ENCODE results near the gene NOTUM. TPM values are rescaled to one million over a fixed set of nuclear protein-coding genes. Genes with fewer than 3 reads are reported as not detected.

Gene NOTUM
- total and polyA plus RNA-seq, 9 of the 15 experiments (the other 6 are each of a cell fraction or from before 2014, with no cell fraction given) = 0.03 to 14.0 (median 4.1) TPM

DNA sequence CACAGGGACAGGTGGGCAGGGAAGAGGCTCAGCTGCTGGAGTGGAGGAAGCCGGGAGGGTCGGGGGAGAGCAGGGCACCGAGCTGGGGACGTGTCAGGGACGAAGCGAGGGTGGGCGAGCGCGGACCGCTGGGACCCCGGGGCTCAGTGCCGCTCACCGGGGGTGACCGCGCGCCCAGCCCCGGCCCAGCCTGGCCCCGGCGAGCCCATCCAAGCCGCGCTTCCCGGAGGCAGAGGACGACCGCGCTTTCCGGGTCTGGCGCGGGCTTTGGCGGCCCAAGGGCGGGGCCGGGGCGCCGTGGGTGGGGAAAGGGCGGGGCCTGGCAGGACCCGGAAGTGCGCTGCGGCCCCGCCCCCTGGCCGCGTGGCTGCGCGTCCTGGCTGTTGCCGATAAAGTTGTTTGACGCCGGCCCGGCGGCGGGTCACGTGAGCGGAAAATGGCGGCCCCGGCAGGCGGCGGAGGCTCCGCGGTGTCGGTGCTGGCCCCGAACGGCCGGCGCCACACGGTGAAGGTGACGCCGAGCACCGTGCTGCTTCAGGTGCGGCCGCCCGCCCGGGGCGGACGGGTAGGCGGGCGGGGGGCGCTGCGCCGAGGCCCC lies 16.3 kb upstream of the NOTUM start, which contains the start of gene ASPSCR1:
TSS of gene ASPSCR1 (plus strand) at position 419 of the 598 bp plus-strand sequence. CDS start at position 437, 18 bp downstream.
- in situ Hi-C loops (cut with MboI) = no loop called here
- POLR2A ChIA-PET = interaction anchor here (0.6 to 1.0 kb wide), 5 partner anchors 18 to 833 kb away, joined by 3 to 5 read pairs (median 4); partner anchors contain the start of genes CENPX and LRRC45
- 2% methylated on average over 40 of the region's 76 CpGs for WGBS (ENCODE audit: insufficient coverage, low coverage, missing lambda C conversion rate)
- Histone ChIP-seq H3K4me3 (peak within 1 kb of the TSS; percentile 88), H3K79me2 (ENCODE audit: control insufficient read depth, insufficient read depth, low read length) (peaks cover 16% of the 10 kb centered on the region; the same call in 2 of the 3 replicates), H3K4me1 (replicated peaks in 1 of 2; ENCODE audit: control insufficient read depth in 2 of 2, insufficient read depth in 2 of 2, low read length in 2 of 2) (peaks cover 23 to 27% of the 10 kb centered on the region in 2 experiments), H3K27me3 (ENCODE audit: control insufficient read depth in 2 of 2, insufficient read depth in 2 of 2, low read length in 2 of 2) (no peaks in the 10 kb centered on the region), H3K9ac (ENCODE audit: insufficient read depth in 1 of 2, low read depth in 2 of 2, low read length in 2 of 2) (peak within 1 kb of the TSS; percentile 95 to 100), H3K9me3 (replicated peaks; ENCODE audit: control insufficient read depth, insufficient read depth, low read depth, low read length) (no peaks in the 10 kb centered on the region), H3K9me1 (ENCODE audit: control insufficient read depth, insufficient read depth, low read length) (no peaks in the 10 kb centered on the region), H2AFZ (ENCODE audit: low read depth, low read length) (peak within 1 kb of the TSS; percentile 91), H3K27ac (ENCODE audit: extremely low read depth, low read depth, low read length) (peak within 1 kb of the TSS; percentile 98), H3K4me2 (ENCODE audit: insufficient read depth, low read length) (peak within 1 kb of the TSS; percentile 98), H4K20me1 (replicated peaks; ENCODE audit: control insufficient read depth, insufficient read depth, low read length) (no peaks in the 10 kb centered on the region), H3K36me3 (ENCODE audit: control insufficient read depth, insufficient read depth, low read length) (peaks cover 18% of the 10 kb centered on the region; the same call in 1 of the 3 replicates)
- intact Hi-C loops (cut with micrococcal nuclease) = loop anchor here (5.0 kb wide), 1 partner anchor 45 kb away; the partner anchor contains the start of genes CENPX and LRRC45
- peak; percentile 91 for ATAC-seq
- no TSS peak for BruUV-seq (replicated peaks)
- peak; percentile 68 for FAIRE-seq
- CTCF ChIA-PET (ENCODE audit: low intra/inter-chr PET ratio) = interaction anchor here (1.0 kb wide), 1 partner anchor 16 kb away, joined by 8 read pairs; the partner anchor contains the start of gene NOTUM
- peak; percentile 87 to 92 (median 91) for DNase-seq (ENCODE audit: extremely low read depth in 1 of 4, low spot score in 3 of 4)
- no peak for TF ChIP-seq MCM3 (IDR thresholded peaks at IDR 0.05)
- no peak for TF ChIP-seq FOXA1 (IDR thresholded peaks at IDR 0.05; ENCODE audit: borderline replicate concordance)
- TF ChIP-seq SNRNP70 (optimal IDR thresholded peaks at IDR 0.05; ENCODE audit: low read depth, low read length) = no peak
- no peak for TF ChIP-seq IFI16 (CRISPR knock-in tag; IDR thresholded peaks at IDR 0.05)
- no peak for TF ChIP-seq KDM2B (CRISPR knock-in tag; IDR thresholded peaks at IDR 0.05)
- TF ChIP-seq GTF2E2 (tag; IDR thresholded peaks at IDR 0.05) = no peak
- peak; percentile 49; the same call in 1 of the 2 replicates for TF ChIP-seq EP300 (IDR thresholded peaks at IDR 0.05; ENCODE audit: low read length)
- peak; percentile 100 for TF ChIP-seq ELF1 (tag; IDR thresholded peaks at IDR 0.05)
- no peak for TF ChIP-seq CUX1 (CRISPR knock-in tag; IDR thresholded peaks at IDR 0.05)
- TF ChIP-seq ATF7 (IDR thresholded peaks at IDR 0.05) = peak; percentile 89
- peak; percentile 88 to 92; a peak in 3 of 4 replicates for TF ChIP-seq SIN3A (IDR thresholded peaks at IDR 0.05; ENCODE audit: borderline replicate concordance in 2 of 2, control insufficient read depth in 1 of 2, low read depth in 2 of 2, low read length in 2 of 2)
- peak; percentile 90 for TF ChIP-seq L3MBTL2 (IDR thresholded peaks at IDR 0.05)
- TF ChIP-seq U2AF1 (optimal IDR thresholded peaks at IDR 0.05; ENCODE audit: low read depth, low read length) = peak; percentile 65
- peak; percentile 66 for TF ChIP-seq ATF1 (CRISPR knock-in tag; IDR thresholded peaks at IDR 0.05)
- TF ChIP-seq ATF1 (tag; IDR thresholded peaks at IDR 0.05) = peak; percentile 92
- peak; percentile 97 for TF ChIP-seq CCNT2 (IDR thresholded peaks at IDR 0.05; ENCODE audit: borderline replicate concordance, extremely low read depth, insufficient read length, low read depth, low read length)
- TF ChIP-seq ZNF586 (CRISPR knock-in tag; conservative IDR thresholded peaks at IDR 0.05) = no peak
